Measurements from ENCODE around the gene INPP5A.

GRCh38 chr10:132496360-132497062 is 41.1 kb upstream of the INPP5A start:
- no peak for TF ChIP-seq POLR2AphosphoS5 (IDR thresholded peaks at IDR 0.05)
- TF ChIP-seq EP300 (IDR thresholded peaks at IDR 0.05; ENCODE audit: low read depth) = no peak

Measured in transverse colon (tissue), 3 donors.